Cortex of kidney (tissue), 1 donor: ENCODE results near the gene TMEM238L.
"Not testable (repeated sequence)": the region's sequence is repeated elsewhere in the genome, so short reads cannot be mapped to it uniquely, and the experiment has no call there.

Experiments used
- DNase-seq: peaks from one replicate; lab custom pipeline; 2025; lab: John Stamatoyannopoulos, UW

Gene TMEM238L

GRCh38 chr17:10803830-10804475 lies at the start of gene TMEM238L:
TSS of gene TMEM238L (minus strand) at chr17:10804099. CDS start at chr17:10803963, 136 bp downstream.
- no peak for DNase-seq

DNA sequence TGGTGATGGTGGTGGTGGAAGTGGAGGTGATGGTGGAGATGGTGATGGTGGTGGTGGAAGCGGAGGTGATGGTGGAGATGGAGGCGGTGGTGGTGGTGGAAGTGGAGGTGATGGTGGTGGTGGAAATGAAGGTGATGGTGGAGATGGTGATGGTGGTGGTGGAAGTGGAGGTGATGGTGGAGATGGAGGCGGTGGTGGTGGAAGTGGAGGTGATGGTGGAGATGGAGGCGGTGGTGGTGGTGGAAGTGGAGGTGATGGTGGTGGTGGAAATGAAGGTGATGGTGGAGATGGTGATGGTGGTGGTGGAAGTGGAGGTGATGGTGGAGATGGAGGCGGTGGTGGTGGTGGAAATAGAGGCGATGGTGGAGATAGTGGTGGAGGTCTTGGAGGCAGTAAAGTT lies 42.7 kb upstream of the TMEM238L start:
- DNase-seq, result not testable (repeated sequence)

DNA sequence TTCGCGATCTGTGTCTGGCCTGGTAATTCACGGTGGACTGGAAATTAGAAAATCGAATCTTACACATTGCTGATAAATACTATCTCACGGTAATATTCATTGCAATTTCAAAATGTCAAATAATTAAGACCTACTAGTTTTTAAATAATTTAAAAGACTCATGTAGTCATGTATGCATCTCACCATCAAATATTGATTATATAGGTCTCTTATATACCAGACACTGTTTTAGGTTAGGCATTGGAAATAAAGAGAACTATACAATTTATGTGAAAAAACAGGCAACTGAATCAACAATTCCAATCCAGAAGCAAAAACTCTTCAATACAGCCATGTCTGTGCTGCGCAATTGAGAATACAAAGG lies 41.5 kb upstream of the TMEM238L start:
- no peak for DNase-seq

DNA sequence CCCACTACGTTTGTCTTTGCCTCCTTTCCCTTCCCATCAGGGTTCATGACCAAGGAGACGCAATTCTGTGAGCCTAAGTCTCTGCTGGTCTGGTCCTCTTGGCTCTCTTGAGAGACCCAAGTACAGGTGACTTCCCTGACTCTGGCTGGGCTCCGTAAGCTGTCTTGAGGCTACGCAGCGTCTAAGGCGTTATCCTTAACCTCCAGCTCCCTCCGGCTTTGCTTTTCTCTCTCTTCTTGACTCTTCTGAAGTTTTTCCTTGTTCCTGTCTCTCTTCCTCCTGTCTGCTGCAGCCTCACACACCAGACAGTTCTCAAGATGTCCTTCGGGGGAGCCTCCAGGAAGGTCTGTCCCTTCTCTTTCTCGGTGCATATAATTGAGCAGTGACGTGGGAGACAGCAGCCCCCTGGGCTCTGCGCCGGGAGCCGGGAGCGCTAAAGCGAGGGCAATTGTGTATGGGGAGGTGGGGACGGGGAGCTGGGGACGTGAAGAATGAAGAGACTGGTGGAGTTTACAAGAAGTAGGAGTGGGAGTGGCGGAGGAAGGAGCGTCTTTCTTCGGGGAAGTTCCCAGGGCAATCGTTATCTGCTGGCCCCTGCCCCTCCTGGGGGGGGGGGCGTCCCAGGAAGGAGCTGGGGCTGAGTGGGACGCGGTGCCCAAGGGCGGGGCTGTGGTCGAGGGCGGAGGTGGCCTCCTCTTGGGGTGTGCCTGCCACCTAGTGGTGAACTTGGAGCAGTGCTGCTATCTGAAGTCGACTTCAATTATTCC lies 40.9 kb upstream of the TMEM238L start:
- no peak for DNase-seq

GRCh38 chr17:10843811-10844210 lies 39.9 kb upstream of the TMEM238L start:
- DNase-seq, result no peak

GRCh38 chr17:10842658-10843057 lies 38.8 kb upstream of the TMEM238L start:
- no peak for DNase-seq

DNA sequence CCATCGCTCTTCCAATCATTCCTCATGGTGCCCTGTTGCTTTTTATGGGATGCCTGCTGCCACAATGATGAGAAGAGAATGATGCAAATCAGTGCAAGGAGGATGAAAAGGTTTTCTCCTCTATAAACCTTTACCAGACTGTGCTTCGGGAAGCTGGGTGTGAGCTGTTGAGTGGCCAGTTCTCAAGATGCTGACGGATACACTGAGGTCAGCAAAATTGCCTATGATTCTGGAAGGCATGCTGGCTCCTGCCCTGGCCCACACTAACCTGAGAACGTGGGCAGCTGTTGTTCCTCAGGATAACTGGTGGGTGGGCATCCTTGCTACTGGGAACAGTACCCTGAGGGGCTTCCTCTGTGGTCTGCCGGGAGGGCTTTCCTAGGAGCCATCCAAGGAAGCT lies 34.8 kb upstream of the TMEM238L start:
- no peak for DNase-seq

GRCh38 chr17:10837921-10838320 lies 34.0 kb upstream of the TMEM238L start, which contains the start of gene PIRT:
TSS of gene PIRT (minus strand) at chr17:10838087. CDS start at chr17:10825645, 12,442 bp downstream.
- DNase-seq, result no peak

GRCh38 chr17:10836966-10837590 lies 33.2 kb upstream of the TMEM238L start:
- DNase-seq, result no peak

DNA sequence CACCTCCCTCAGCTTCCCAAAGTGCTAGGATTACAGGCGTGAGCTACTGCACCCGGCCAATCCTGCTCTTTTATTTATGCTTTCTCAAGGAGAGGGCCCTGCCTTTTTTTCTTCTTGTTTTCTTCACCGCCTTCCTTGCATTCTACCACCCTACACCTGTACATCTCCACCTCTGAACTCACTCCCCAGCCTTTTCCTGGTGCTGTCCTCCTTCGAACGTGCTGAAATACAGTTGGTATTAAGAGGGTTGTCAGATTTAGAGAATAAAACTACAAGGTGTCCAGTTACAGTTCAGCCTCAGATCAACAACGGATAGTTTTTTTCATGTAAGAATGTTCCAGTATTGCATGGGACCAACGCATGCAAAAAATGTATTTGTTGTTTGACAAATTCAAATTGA lies 32.2 kb upstream of the TMEM238L start:
- no peak for DNase-seq

DNA sequence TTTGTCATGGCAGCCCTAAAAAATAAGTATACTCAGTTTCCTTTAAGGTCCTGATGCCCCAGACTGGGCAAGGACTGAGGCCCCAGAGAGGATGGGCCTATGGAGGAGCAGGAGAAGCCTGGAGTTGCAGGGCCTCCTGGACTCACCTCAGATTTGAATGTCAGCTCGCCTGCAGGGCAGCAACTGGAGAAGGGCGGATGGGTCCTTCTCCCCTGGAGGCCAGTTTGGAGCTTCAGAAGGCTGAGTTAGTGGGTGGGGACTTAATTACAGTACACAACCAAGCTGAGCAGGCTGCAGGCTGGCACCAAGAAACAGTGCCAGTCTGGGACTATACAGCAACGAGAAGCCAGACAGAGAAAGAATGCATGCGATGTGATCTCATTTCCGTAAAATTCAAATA lies 27.8 kb upstream of the TMEM238L start:
- DNase-seq, result no peak

DNA sequence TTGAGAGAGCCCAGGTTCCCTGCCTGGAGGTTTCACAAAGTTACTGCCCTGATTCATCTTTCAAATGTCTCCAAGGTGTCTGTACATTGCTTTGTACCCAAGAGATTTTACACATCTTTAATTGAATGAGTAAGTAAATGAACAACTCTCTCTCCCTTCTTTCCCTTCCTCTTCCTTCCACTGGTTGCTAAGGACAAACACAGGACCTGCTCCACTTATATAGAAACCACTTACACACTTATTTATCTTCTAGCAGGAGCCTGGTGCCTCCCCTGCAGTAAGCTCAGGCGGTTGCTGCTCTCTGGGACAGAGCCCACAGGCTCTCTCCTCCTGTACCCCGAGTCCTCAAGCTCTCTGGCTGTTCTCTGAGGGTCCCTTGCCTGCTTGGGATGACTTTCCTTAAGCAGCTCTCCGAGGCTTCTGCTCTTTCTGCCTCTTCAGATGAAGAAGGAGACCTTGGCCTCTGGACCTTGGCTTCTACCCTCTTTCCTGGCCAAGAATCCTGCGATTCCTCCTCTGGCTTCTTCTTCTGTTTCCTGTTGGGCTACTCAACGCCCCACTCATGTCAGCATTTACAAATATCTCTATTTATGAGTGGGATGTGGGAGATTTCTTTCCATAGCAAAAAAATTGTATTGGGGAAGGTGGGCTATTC lies 24.1 kb upstream of the TMEM238L start:
- no peak for DNase-seq

GRCh38 chr17:10824874-10825273 lies 21.0 kb upstream of the TMEM238L start:
- DNase-seq, result no peak

DNA sequence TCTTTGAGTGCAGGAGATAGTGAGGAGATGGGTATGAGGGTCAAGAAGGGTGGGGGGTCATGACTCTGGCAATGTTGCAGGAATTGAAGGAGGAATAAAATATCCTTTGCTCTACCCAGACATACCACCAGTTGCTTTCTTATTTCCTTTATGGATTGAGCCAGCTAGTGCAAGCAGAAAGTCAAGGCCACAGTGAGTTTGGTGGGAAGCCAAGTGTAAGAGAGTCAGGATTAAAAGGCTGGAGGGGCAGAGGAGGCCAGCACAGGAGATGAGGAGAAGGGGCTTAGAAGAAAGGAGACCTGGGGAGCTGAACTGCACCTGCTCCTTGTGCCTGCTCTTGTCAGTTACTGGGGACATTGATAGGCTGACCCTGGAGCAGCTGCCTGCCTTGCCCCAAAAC lies 17.9 kb upstream of the TMEM238L start:
- no peak for DNase-seq

- no peak for DNase-seq
Measured at GRCh38 chr17:10821054-10821453, 17.2 kb upstream of the TMEM238L start.

DNA sequence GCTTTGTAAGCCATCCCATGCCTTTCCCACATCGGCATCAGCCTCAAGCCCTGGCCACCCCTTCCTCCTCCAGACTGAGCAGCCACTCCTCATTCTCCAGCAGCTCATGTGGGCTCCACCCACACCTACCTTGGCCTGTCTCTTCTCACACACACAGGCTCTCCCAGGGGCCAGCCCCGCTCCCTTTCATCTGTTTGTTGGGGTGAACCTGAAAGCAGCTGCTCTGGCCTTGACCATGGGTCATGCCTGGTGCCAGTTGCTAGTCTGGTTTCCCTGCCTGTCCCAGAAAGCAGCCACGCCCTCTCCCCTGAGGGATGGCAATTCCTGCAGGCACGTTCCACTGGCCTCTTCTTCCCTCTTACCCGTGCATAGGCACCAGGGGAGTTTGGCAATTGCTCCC lies 11.4 kb upstream of the TMEM238L start:
- DNase-seq, result no peak

- no peak for DNase-seq
Measured at GRCh38 chr17:10814075-10814474, 10.2 kb upstream of the TMEM238L start.

DNA sequence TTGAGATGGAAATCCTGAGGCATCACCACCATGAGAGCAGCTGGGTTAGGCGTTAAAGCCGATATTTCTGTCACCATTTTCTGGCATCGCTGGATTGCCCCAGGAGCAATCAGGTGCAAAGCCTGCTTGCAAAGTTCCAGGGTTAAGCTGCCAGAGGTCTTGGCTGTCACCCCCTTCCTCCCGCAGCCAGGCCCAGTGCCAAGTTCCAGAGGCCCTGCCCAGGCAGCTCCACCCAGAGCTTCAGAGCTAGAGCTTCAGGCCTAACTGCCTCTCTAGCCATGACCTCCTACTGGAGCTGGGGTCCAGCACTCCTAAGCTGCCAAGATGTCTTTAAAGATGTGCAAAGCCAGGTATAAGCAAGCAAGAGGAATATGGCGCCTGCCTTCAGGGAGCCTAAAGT lies 8.8 kb upstream of the TMEM238L start:
- no peak for DNase-seq

DNA sequence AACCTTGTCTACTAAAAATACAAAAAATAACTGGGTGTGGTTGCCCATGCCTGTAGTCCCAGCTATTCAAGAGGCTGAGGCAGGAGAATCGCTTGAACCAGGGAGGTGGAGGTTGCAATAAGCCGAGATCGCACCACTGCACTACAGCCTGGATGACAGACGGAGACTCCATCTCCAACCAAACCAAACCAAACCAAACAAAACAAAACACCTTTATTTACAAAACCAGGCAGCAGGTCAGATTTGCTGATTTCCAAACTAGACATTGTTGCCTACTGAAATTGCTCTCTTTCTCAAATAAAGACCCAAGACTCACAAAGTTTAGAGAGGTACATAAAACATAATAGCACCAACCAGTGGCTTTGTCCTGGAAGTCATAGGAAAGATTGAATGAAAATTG lies 5.7 kb upstream of the TMEM238L start:
- no peak for DNase-seq

GRCh38 chr17:10807704-10808128 lies 3.8 kb upstream of the TMEM238L start:
- DNase-seq, result no peak

DNA sequence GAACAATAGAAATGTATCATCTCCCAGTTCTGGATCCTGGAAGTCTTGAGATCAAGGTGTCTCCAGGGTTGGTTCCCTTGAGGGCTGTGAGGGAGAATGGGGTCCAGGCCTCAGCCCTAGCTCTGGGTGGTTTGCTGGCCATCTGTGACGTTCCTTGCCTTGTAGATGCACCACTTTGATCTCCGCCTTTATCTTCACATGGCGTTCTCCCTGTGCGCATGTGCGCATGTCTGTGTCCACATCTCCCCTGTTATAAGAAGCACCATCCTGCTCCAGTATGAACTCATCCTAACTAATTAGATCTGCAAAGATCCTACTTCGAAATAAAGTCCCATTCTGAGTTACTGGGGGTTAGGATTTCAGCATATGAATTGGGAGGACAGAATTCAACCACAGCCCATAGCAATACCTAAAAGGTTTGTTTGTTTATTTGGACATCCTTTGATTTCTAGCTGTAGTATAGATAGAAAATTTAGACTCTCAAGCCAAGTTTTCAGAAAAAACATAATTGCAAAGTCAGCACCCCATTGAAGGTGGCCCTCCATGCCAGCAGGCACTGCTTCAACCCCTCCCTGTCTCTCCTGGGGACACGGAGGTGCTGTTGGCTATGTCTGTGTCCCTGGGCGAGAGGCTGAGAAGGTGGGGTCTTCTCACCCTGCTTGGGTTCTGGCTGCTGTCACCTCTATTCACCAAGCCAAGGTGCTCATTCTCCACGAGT lies 2.8 kb upstream of the TMEM238L start:
- DNase-seq, result no peak

GRCh38 chr17:10805911-10806310 lies 2.0 kb upstream of the TMEM238L start:
- DNase-seq, result no peak
